Neural progenitor cell (in vitro differentiated cells): ENCODE data around the gene ARVCF. TPM values are rescaled to one million over a fixed set of nuclear protein-coding genes. Genes with fewer than 3 reads are reported as not detected.

Experiments used
- DNase-seq: peaks from one replicate; pipeline ENCODE4 v3.0.0-alpha.2; 2016; ENCODE audit warnings: low spot score
- H2AFZ ChIP-seq: fragments of 200-600 bp; sonication (generic); replicated peaks from 2 replicates; pipeline ENCODE4 v1.6.1; 2016; ENCODE audit warnings: antibody characterized with exemption
- H3F3A ChIP-seq: fragments of 200-600 bp; sonication (generic); 2 replicates; pipeline ENCODE4 v1.6.1; 2016; ENCODE audit warnings: antibody characterized with exemption, low read depth
- H3K27ac ChIP-seq: fragments of 200-600 bp; sonication (generic); 2 replicates; pipeline ENCODE4 v1.5.1; 2016; ENCODE audit warnings: mild to moderate bottlenecking
- H3K27me3 ChIP-seq: fragments of 200-600 bp; sonication (generic); 2 replicates; pipeline ENCODE4 v1.6.1; 2016; ENCODE audit warnings: mild to moderate bottlenecking, moderate library complexity
- H3K36me3 ChIP-seq: fragments of 200-600 bp; sonication (generic); 2 replicates; pipeline ENCODE4 v1.5.1; 2016
- H3K4me1 ChIP-seq: fragments of 200-600 bp; sonication (generic); 2 replicates; pipeline ENCODE4 v1.6.1; 2016; ENCODE audit warnings: mixed run types
- H3K4me2 ChIP-seq: fragments of 200-600 bp; sonication (generic); 2 replicates; pipeline ENCODE4 v1.6.1; 2016
- H3K4me3 ChIP-seq: fragments of 200-600 bp; sonication (generic); 2 replicates; pipeline ENCODE4 v1.5.1; 2016
- H3K79me2 ChIP-seq: fragments of 200-600 bp; sonication (generic); 2 replicates; pipeline ENCODE4 v1.6.1; 2016; ENCODE audit warnings: low read depth
- H3K9ac ChIP-seq: fragments of 200-600 bp; sonication (generic); 2 replicates; pipeline ENCODE4 v1.6.1; 2016
- H3K9me3 ChIP-seq: fragments of 200-600 bp; sonication (generic); 2 replicates; pipeline ENCODE4 v1.5.1; 2016; ENCODE audit warnings: low read depth
- H4K20me1 ChIP-seq: fragments of 200-600 bp; sonication (generic); 2 replicates; pipeline ENCODE4 v1.6.1; 2016; ENCODE audit warnings: low read depth
- H3K27ac Mint-ChIP-seq: 3 replicates; pipeline ENCODE4 v1.8.0; 2021; ENCODE audit warnings: mixed read lengths
- H3K27me3 Mint-ChIP-seq: 2 replicates; pipeline ENCODE4 v1.8.0; 2022; ENCODE audit warnings: low read depth, mild to moderate bottlenecking, inconsistent platforms, moderate library complexity, mixed read lengths; ENCODE audit not compliant: insufficient read depth
- H3K36me3 Mint-ChIP-seq: 3 replicates; pipeline ENCODE4 v1.8.0; 2021; ENCODE audit warnings: mixed read lengths
- H3K4me1 Mint-ChIP-seq: 3 replicates; pipeline ENCODE4 v1.8.0; 2021; ENCODE audit warnings: mixed read lengths
- H3K4me3 Mint-ChIP-seq: 3 replicates; pipeline ENCODE4 v1.8.0; 2021; ENCODE audit warnings: mild to moderate bottlenecking, moderate library complexity, mixed read lengths
- H3K9me3 Mint-ChIP-seq: 3 replicates; pipeline ENCODE4 v1.8.0; 2020; ENCODE audit warnings: mixed read lengths
- EZH2 ChIP-seq: fragments of 200-600 bp; sonication (generic); IDR thresholded peaks from 2 replicates; pipeline ENCODE4 v1.6.1; 2017; ENCODE audit warnings: antibody characterized with exemption, mild to moderate bottlenecking, moderate library complexity
- EZH2phosphoT487 ChIP-seq: fragments of 200-600 bp; sonication (generic); IDR thresholded peaks from 2 replicates; pipeline ENCODE4 v1.6.1; 2017; ENCODE audit warnings: antibody characterized with exemption
- total RNA-seq: library from RNA; depleted of rRNA; stranded (reverse); fragments of >200 nt; gene quantifications from 2 replicates; pipeline ENCODE4 v1.2.3, GENCODE V29; 2015; ENCODE audit warnings: low replicate concordance
- TF ChIP-seq, protein P1 (sequence below): fragments of 200-600 bp; sonication (generic); IDR thresholded peaks from 2 replicates; pipeline ENCODE4 v1.5.1; 2017; ENCODE audit warnings: antibody characterized with exemption, mild to moderate bottlenecking

The ARVCF gene
- total RNA-seq, 1 donor from 2014 or later: 35.4 TPM

DNA sequence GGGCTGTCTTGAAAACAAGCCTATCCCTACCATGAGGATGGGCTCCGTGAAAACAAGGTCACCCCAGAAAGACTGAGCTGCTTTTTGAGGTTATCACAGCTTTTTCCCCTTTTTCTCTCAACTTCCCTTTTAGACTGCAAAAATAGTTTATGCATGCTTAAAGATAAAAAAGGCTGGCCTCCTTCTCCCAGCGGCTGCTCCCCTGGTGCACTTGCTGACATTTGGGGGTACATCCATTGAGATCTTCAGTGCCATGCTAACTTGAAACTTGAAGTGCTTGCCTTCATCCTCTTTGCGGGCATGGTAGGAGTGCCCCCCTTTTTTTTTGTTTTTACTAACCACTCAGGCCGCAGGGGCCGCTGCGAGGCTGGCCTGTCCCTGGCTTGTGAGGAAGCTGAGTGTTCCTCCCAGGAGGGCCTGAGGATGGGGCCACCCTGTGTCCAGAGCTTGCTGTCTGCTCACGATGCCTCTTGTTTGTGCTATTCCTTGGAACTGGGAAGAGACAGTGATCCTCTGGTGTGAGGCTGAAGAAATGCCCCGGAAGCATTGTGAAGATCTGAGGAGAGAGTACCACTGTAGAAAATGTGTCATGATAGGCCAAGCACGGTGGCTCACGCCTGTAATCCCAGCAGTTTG, 6.5 kb upstream of the ARVCF start:
- H3K36me3 ChIP-seq: no peaks in the 10 kb centered on the region
- H3K27ac ChIP-seq: no peak overlapping the region
- H4K20me1 ChIP-seq: peaks cover 11% of the 10 kb centered on the region
- H3K9me3 ChIP-seq: no peaks in the 10 kb centered on the region
- peaks cover 38% of the 10 kb centered on the region for H3K27me3 ChIP-seq
- DNase-seq: no peak
- peaks cover 6% of the 10 kb centered on the region for H3K4me1 ChIP-seq
- Mint-ChIP-seq H3K36me3 (no peaks in the 10 kb centered on the region), H3K27me3 (peaks cover 23% of the 10 kb centered on the region), H3K9me3 (no peaks in the 10 kb centered on the region), H3K4me3 (peak overlapping the region; percentile 66), H3K4me1 (peaks cover 13% of the 10 kb centered on the region), H3K27ac (peak overlapping the region; percentile 81)
- no peak overlapping the region for H2AFZ ChIP-seq
- no peak overlapping the region for H3K4me2 ChIP-seq
- no peak overlapping the region for H3K9ac ChIP-seq
- no peaks in the 10 kb centered on the region for H3F3A ChIP-seq
- no peaks in the 10 kb centered on the region for H3K79me2 ChIP-seq
- TF ChIP-seq EZH2 (no peak), EZH2phosphoT487 (no peak)
- TF ChIP-seq, protein P1, sequence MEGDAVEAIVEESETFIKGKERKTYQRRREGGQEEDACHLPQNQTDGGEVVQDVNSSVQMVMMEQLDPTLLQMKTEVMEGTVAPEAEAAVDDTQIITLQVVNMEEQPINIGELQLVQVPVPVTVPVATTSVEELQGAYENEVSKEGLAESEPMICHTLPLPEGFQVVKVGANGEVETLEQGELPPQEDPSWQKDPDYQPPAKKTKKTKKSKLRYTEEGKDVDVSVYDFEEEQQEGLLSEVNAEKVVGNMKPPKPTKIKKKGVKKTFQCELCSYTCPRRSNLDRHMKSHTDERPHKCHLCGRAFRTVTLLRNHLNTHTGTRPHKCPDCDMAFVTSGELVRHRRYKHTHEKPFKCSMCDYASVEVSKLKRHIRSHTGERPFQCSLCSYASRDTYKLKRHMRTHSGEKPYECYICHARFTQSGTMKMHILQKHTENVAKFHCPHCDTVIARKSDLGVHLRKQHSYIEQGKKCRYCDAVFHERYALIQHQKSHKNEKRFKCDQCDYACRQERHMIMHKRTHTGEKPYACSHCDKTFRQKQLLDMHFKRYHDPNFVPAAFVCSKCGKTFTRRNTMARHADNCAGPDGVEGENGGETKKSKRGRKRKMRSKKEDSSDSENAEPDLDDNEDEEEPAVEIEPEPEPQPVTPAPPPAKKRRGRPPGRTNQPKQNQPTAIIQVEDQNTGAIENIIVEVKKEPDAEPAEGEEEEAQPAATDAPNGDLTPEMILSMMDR: no peak
- no peak overlapping the region for H3K4me3 ChIP-seq

GRCh38 chr22:20022231-20022977, 5.8 kb upstream of the ARVCF start:
- peak overlapping the region; percentile 92 for H3K4me3 Mint-ChIP-seq
- H4K20me1 ChIP-seq: peaks cover 18% of the 10 kb centered on the region
- H3K27ac Mint-ChIP-seq: no peak overlapping the region
- H3K9me3 ChIP-seq: no peaks in the 10 kb centered on the region
- no peaks in the 10 kb centered on the region for H3K79me2 ChIP-seq
- no peak for DNase-seq
- peaks cover 30% of the 10 kb centered on the region for H3K27me3 Mint-ChIP-seq
- TF ChIP-seq, protein P1: no peak
- TF ChIP-seq EZH2phosphoT487: no peak
- no peak for TF ChIP-seq EZH2
- peaks cover 6% of the 10 kb centered on the region for H3K4me1 ChIP-seq
- H3K36me3 ChIP-seq: no peaks in the 10 kb centered on the region
- no peaks in the 10 kb centered on the region for H3K9me3 Mint-ChIP-seq
- peaks cover 17% of the 10 kb centered on the region for H3K4me1 Mint-ChIP-seq
- H3K27me3 ChIP-seq: peaks cover 45% of the 10 kb centered on the region
- H3K9ac ChIP-seq: no peak overlapping the region
- no peaks in the 10 kb centered on the region for H3K36me3 Mint-ChIP-seq
- no peak overlapping the region for H3K27ac ChIP-seq
- H3F3A ChIP-seq: no peaks in the 10 kb centered on the region
- no peak overlapping the region for H2AFZ ChIP-seq
- H3K4me3 ChIP-seq: no peak overlapping the region
- no peak overlapping the region for H3K4me2 ChIP-seq

GRCh38 chr22:20021196-20022181, 4.9 kb upstream of the ARVCF start:
- Histone ChIP-seq H2AFZ (peak overlapping the region; percentile 27), H3F3A (no peaks in the 10 kb centered on the region), H3K9ac (peak overlapping the region; percentile 46), H3K36me3 (no peaks in the 10 kb centered on the region), H3K4me3 (peak overlapping the region; percentile 80), H4K20me1 (peaks cover 19% of the 10 kb centered on the region), H3K79me2 (no peaks in the 10 kb centered on the region), H3K27ac (no peak overlapping the region), H3K9me3 (no peaks in the 10 kb centered on the region), H3K4me1 (peaks cover 6% of the 10 kb centered on the region), H3K4me2 (peak overlapping the region; percentile 96), H3K27me3 (peaks cover 54% of the 10 kb centered on the region)
- no peak for TF ChIP-seq EZH2phosphoT487
- TF ChIP-seq, protein P1: no peak
- no peak for TF ChIP-seq EZH2
- DNase-seq: peak; percentile 47
- Mint-ChIP-seq H3K27ac (no peak overlapping the region), H3K4me1 (peaks cover 17% of the 10 kb centered on the region), H3K27me3 (peaks cover 32% of the 10 kb centered on the region), H3K36me3 (no peaks in the 10 kb centered on the region), H3K4me3 (peak overlapping the region; percentile 92), H3K9me3 (no peaks in the 10 kb centered on the region)
